Gastroesophageal sphincter (tissue), 4 donors: ENCODE results near the gene CALCR. TPM values are rescaled to one million over a fixed set of nuclear protein-coding genes. Genes with fewer than 3 reads are reported as not detected.

Source experiments
- ATAC-seq: fragments of 150-250 bp; one replicate; pipeline ENCODE4 v1.9.1; 2016; ENCODE audit warnings: mild to moderate bottlenecking, moderate library complexity
- H3K27ac ChIP-seq, 4 donors: fragments of 200-600 bp; sonication (generic) in 3 of 4; 1 replicate in 3 of 4; 2 replicates in 1 of 4; pipeline ENCODE4 v1.5.1; 2016 to 2019
- H3K27me3 ChIP-seq: fragments of 200-600 bp; sonication (generic); one replicate; pipeline ENCODE4 v1.5.1; 2019
- H3K36me3 ChIP-seq, 2 donors: fragments of 200-600 bp; sonication (generic); one replicate each; pipeline ENCODE4 v1.5.1; 2019; ENCODE audit warnings: control low read depth in 1 of 2
- H3K4me1 ChIP-seq, 3 donors: fragments of 200-600 bp; sonication (generic); 1 replicate in 2 of 3; 2 replicates in 1 of 3; pipeline ENCODE4 v1.5.1; 2016 to 2019; ENCODE audit warnings: control low read depth in 2 of 3
- H3K4me3 ChIP-seq, 2 donors: fragments of 200-600 bp; sonication (generic); one replicate each; pipeline ENCODE4 v1.5.1; 2019; ENCODE audit warnings: mild to moderate bottlenecking in 1 of 2, moderate library complexity in 1 of 2
- H3K9me3 ChIP-seq, 3 donors: fragments of 200-600 bp; sonication (generic); one replicate each; pipeline ENCODE4 v1.5.1; 2017 to 2019; ENCODE audit warnings: control low read depth in 2 of 3
- CTCF ChIP-seq, 4 experiments: fragments of 200-600 bp in 2 of 4; fragments of 450-650 bp in 2 of 4; sonication (generic) in 1 of 4; IDR thresholded peaks; one replicate each; pipeline ENCODE4 v1.5.1; 2017 to 2019; ENCODE audit warnings: antibody characterized with exemption in 4 of 4, mild to moderate bottlenecking in 2 of 4, moderate library complexity in 2 of 4
- EP300 ChIP-seq: sonication (generic); formaldehyde crosslinking; IDR thresholded peaks from one replicate; pipeline ENCODE4 v1.6.1; 2017; ENCODE audit warnings: antibody characterized with exemption, mild to moderate bottlenecking
- POLR2A ChIP-seq, 2 donors: fragments of 450-650 bp; IDR thresholded peaks; one replicate each; pipeline ENCODE4 v1.6.1; 2017; ENCODE audit warnings: antibody characterized with exemption in 2 of 2, mild to moderate bottlenecking in 2 of 2, moderate library complexity in 1 of 2
- POLR2AphosphoS5 ChIP-seq: sonication (generic); formaldehyde crosslinking; IDR thresholded peaks from one replicate; pipeline ENCODE4 v1.6.1; 2017; ENCODE audit warnings: antibody characterized with exemption
- WGBS, 2 donors: methylation state at CpG; one replicate each; pipeline ENCODE4 v1.1.5; 2018; ENCODE audit warnings: low coverage in 1 of 2; 5-methylcytosine and 5-hydroxymethylcytosine counted together
- total RNA-seq, 4 donors: library from RNA; depleted of rRNA; stranded (reverse); fragments of >200 nt; gene quantifications; one replicate each; pipeline ENCODE4 v1.1.0, GENCODE V29; 2016

CALCR gene
- total RNA-seq, 4 donors from 2014 or later, result 0.27 TPM; not detected in 3

DNA sequence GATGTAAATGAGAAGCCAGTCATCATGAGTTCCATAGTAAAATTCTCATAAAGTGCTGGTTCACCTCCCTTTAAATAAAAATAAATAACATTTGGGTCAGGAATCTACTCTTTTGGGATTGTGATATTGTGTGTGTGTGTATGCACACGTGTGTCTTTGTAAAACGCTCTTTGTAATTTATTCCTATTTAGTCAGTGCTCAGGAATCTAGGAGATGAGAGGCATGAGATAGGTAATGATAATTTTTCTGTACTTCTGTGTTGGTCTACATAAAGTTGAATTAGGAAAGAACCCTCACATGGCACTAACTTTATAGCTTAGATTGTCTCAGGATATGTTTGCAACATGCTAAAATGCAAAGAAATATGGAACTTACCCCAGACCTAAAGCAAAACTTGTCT lies 4.9 kb upstream of the CALCR start:
- no peak overlapping the region for H3K27ac ChIP-seq
- peaks cover 28% of the 10 kb centered on the region for H3K27me3 ChIP-seq
- H3K4me3 ChIP-seq, result no peak overlapping the region
- H3K36me3 ChIP-seq, result no peaks in the 10 kb centered on the region
- WGBS, 2 donors, result 62 to 80% methylated on average over 2 of the region's 2 CpGs
- TF ChIP-seq CTCF (IDR thresholded peaks at IDR 0.05), result no peak
- TF ChIP-seq POLR2A (IDR thresholded peaks at IDR 0.05), result no peak
- TF ChIP-seq POLR2AphosphoS5, result no peak
- no peak for TF ChIP-seq EP300
- no peaks in the 10 kb centered on the region for H3K9me3 ChIP-seq
- ATAC-seq, result no peak
- peaks cover 0 to 5% (median 0%) of the 10 kb centered on the region in 3 donors for H3K4me1 ChIP-seq

DNA sequence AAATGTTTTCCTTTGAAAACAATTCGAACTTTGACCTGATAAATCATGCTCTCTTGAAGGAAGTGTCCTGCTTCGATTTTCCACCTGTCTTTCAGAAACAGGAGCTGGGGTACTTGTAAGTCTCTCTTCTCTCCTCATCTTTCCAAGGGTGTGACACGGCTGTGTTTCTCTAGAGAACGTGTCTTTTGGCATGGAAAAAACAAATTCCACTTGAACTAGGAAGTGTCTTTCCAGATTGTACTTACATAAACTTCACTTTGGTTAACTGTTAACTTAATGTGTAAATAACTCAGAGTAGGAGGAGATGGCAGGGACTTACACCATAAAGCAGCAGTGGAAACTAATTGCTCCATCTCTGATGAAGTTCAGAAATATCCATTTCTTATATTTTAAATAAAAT lies 4.2 kb upstream of the CALCR start:
- Histone ChIP-seq H3K27me3 (peaks cover 35% of the 10 kb centered on the region), H3K4me3 (no peak overlapping the region), H3K27ac (no peak overlapping the region), H3K4me1 (peaks cover 0 to 6% (median 0%) of the 10 kb centered on the region in 3 donors), H3K9me3 (no peaks in the 10 kb centered on the region), H3K36me3 (no peaks in the 10 kb centered on the region)
- ATAC-seq, result no peak
- 12 to 31% methylated on average over 4 of the region's 4 CpGs for WGBS, 2 donors
- TF ChIP-seq EP300, result no peak
- no peak for TF ChIP-seq POLR2A (IDR thresholded peaks at IDR 0.05)
- no peak for TF ChIP-seq POLR2AphosphoS5
- no peak for TF ChIP-seq CTCF (IDR thresholded peaks at IDR 0.05)

DNA sequence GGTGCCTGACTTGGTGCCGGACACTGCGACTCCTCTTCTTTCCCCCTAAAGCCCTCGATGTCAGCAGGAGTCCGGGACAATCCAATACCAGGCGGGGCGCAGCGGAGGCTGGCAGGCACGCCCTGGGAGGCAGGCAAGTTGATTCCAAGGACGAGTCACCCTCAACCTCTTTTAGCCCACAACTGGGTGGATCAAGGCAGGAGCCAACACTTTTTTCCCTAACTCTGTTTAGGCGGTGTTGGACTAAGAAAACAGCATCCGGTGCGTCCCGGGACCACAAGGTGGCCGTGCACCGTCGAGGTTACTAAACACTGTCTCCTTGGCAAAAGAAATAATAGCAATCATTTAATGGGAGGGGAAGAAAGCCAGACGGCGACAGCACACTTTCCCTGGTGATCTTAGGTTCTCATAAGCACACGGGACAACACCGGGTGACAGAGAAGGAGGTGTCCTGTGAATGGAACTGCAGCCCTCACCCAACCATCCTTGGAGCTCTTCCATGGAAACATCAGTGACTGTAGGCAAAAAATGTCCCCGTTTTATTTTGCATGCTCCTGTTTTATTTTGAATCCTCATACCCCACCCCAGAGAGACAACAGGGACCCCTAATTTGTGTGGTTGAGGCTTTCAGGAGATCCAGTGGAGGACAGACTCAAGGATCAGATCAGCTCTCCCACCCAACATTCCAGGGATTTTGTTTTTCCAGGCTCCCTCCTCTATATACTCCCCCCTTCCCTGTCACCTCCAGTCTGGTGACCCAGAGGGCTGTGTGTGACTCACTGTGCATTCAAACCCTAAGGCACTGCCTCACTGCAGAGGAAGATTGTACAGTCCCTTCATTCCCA lies 1.3 kb upstream of the CALCR start:
- Histone ChIP-seq H3K27me3 (peaks cover 36% of the 10 kb centered on the region), H3K36me3 (no peaks in the 10 kb centered on the region), H3K9me3 (no peaks in the 10 kb centered on the region), H3K27ac (no peak overlapping the region), H3K4me3 (no peak overlapping the region), H3K4me1 (peaks cover 0 to 6% (median 0%) of the 10 kb centered on the region in 3 donors)
- TF ChIP-seq CTCF (IDR thresholded peaks at IDR 0.05) (no peak), EP300 (no peak), POLR2AphosphoS5 (no peak), POLR2A (IDR thresholded peaks at IDR 0.05) (no peak)
- ATAC-seq, result peak; percentile 8
- WGBS, 2 donors, result 14% methylated on average over 3 of the region's 21 CpGs; no CpG with 5 or more reads in 1 of the 2 donors

DNA sequence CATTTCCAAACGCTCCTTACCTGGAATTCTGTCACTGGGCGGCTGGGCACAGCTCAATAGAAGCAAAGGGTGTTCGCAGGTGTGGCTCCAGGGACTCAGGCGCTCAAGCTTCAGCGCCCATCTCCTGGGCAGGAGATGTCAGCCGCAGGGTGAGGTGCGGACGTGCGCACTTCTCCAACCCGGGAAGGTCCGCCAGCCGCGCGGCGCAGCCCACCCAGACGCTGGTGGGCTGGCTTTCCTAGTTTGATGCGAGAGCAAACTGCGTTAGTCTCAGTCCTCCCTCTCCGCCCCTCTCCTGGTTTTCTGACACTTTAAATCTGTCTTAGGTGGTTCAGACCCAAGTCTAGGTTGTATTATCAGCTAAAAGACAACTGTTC lies 267 bp downstream of the CALCR start:
- no peak for ATAC-seq
- WGBS, 2 donors, result 2% methylated on average over 8 of the region's 19 CpGs; no CpG with 5 or more reads in 1 of the 2 donors
- peaks cover 0 to 6% (median 0%) of the 10 kb centered on the region in 3 donors for H3K4me1 ChIP-seq
- no peaks in the 10 kb centered on the region for H3K9me3 ChIP-seq
- peak overlapping the region in 1 of 2 donors; percentile 26 for H3K4me3 ChIP-seq
- no peaks in the 10 kb centered on the region for H3K36me3 ChIP-seq
- TF ChIP-seq POLR2A (IDR thresholded peaks at IDR 0.05) (no peak), CTCF (IDR thresholded peaks at IDR 0.05) (no peak), EP300 (no peak), POLR2AphosphoS5 (no peak)
- no peak overlapping the region for H3K27ac ChIP-seq
- peaks cover 36% of the 10 kb centered on the region for H3K27me3 ChIP-seq

GRCh38 chr7:93569189-93569588 lies 5.3 kb downstream of the CALCR start:
- Histone ChIP-seq H3K4me1 (no peaks in the 10 kb centered on the region), H3K27me3 (peaks cover 5% of the 10 kb centered on the region), H3K36me3 (no peaks in the 10 kb centered on the region), H3K27ac (no peak overlapping the region), H3K9me3 (no peaks in the 10 kb centered on the region), H3K4me3 (no peak overlapping the region)
- no peak for ATAC-seq
- WGBS, 2 donors, result 80 to 100% methylated on average over 1 to 2 of the region's 2 CpGs
- no peak for TF ChIP-seq EP300
- TF ChIP-seq POLR2AphosphoS5, result no peak
- TF ChIP-seq CTCF (IDR thresholded peaks at IDR 0.05), result no peak
- no peak for TF ChIP-seq POLR2A (IDR thresholded peaks at IDR 0.05)
